ENCODE measurements around the gene SYT9. TPM values are rescaled to one million over a fixed set of nuclear protein-coding genes. Genes with fewer than 3 reads are reported as not detected.
"Not testable (repeated sequence)": the region's sequence is repeated elsewhere in the genome, so short reads cannot be mapped to it uniquely, and the experiment has no call there.

SYT9 gene
- total RNA-seq, 1 experiment from 2014 or later: not detected

DNA sequence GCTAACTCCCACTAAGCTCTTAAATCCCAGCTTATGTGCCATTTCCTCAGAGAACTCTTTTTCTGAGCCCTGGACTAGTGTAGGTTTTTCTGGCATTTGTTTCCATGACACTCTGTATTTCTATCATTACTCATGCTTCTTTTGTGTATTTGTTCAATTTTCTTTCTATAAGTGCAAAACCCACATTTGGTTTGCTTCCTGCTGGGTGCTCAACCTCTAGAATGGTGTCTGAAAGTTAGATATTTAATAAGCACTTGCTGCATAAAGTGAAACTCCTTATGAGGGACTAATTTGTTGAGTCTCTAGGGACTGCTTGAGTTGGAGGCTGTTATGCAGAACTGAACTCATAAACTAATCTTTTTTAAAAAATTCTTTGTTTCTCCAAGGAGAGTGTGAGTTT lies 68.6 kb downstream of the SYT9 start:
- TF ChIP-seq, protein P1, sequence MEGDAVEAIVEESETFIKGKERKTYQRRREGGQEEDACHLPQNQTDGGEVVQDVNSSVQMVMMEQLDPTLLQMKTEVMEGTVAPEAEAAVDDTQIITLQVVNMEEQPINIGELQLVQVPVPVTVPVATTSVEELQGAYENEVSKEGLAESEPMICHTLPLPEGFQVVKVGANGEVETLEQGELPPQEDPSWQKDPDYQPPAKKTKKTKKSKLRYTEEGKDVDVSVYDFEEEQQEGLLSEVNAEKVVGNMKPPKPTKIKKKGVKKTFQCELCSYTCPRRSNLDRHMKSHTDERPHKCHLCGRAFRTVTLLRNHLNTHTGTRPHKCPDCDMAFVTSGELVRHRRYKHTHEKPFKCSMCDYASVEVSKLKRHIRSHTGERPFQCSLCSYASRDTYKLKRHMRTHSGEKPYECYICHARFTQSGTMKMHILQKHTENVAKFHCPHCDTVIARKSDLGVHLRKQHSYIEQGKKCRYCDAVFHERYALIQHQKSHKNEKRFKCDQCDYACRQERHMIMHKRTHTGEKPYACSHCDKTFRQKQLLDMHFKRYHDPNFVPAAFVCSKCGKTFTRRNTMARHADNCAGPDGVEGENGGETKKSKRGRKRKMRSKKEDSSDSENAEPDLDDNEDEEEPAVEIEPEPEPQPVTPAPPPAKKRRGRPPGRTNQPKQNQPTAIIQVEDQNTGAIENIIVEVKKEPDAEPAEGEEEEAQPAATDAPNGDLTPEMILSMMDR (IDR thresholded peaks at IDR 0.05; ENCODE audit: unreplicated experiment): no peak
- Mint-ChIP-seq H3K36me3 (ENCODE audit: insufficient read depth, unreplicated experiment) (no peaks in the 10 kb centered on the region), H3K27ac (ENCODE audit: low read depth, unreplicated experiment) (no peak overlapping the region), H3K9me3 (ENCODE audit: unreplicated experiment) (no peaks in the 10 kb centered on the region), H3K4me1 (ENCODE audit: insufficient read depth, unreplicated experiment) (no peaks in the 10 kb centered on the region), H3K4me3 (ENCODE audit: unreplicated experiment) (no peak overlapping the region), H3K27me3 (ENCODE audit: insufficient read depth, unreplicated experiment) (peaks cover 52% of the 10 kb centered on the region)
- ChIA-PET CTCF (interaction anchor here (1.0 to 1.1 kb wide), 2 partner anchors 19 to 122 kb away, joined by 3 to 4 read pairs; no protein-coding TSS in a partner anchor), POLR2A (no interaction called here)
- DNase-seq (ENCODE audit: unreplicated experiment): no peak
- intact Hi-C loops (cut with micrococcal nuclease): no loop called here
- BruUV-seq (replicated peaks): no TSS peak

DNA sequence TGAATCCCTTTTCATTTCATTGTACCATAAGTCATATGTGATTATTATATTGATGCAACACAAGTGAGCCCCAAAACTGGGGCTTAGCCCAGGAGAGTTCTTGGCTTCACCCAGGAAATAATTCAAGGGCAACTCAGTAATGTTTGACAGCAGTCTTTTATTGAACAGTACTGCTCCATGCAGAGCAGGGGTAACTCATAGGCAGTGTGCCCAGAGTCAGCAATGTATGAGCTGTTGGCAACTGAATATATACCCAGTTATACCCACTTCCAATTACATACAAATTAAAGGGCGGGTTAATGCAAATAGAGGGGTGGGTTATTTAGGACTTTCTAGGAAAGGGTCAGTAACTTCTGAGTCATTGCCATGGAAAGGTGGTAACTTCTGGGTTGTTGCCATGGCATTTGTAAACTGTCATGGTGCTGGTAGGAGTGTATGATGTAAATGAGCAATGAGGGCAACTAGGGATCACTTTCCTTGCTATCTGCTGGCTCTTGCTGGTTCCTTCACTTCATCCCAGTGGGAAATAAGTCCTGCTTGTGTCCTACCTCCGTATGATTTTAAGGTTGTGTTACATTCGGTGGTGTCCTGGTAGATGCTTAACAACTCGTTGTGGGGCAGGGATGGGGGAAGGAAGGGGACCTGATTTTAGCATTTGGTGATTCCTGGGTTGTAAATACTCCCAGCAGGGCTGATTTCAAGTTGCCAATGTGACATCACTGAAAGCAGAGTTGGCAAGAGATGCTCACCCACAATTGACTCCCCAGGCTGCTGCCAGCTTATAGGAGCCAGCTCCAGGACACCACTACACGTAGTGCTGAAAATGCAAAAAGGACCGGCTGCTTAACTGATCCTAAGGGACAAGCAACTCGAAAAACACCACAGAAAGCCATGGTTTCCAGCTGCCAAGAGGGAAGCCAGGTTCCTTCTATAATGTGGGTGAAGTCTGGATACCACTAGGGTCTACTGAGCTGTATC lies 70.1 kb downstream of the SYT9 start:
- Mint-ChIP-seq H3K36me3 (ENCODE audit: insufficient read depth, unreplicated experiment) (no peaks in the 10 kb centered on the region), H3K27me3 (ENCODE audit: insufficient read depth, unreplicated experiment) (peaks cover 52% of the 10 kb centered on the region), H3K4me3 (ENCODE audit: unreplicated experiment) (no peak overlapping the region), H3K9me3 (ENCODE audit: unreplicated experiment) (no peaks in the 10 kb centered on the region), H3K4me1 (ENCODE audit: insufficient read depth, unreplicated experiment) (no peaks in the 10 kb centered on the region), H3K27ac (ENCODE audit: low read depth, unreplicated experiment) (no peak overlapping the region)
- intact Hi-C loops (cut with micrococcal nuclease): no loop called here
- DNase-seq (ENCODE audit: unreplicated experiment): no peak
- ChIA-PET CTCF (interaction anchor here (0.6 kb wide), 1 partner anchor 34 kb away, joined by 3 read pairs; no protein-coding TSS in a partner anchor), POLR2A (no interaction called here)
- no TSS peak for BruUV-seq (replicated peaks)
- TF ChIP-seq, protein P1 (IDR thresholded peaks at IDR 0.05; ENCODE audit: unreplicated experiment): no peak

DNA sequence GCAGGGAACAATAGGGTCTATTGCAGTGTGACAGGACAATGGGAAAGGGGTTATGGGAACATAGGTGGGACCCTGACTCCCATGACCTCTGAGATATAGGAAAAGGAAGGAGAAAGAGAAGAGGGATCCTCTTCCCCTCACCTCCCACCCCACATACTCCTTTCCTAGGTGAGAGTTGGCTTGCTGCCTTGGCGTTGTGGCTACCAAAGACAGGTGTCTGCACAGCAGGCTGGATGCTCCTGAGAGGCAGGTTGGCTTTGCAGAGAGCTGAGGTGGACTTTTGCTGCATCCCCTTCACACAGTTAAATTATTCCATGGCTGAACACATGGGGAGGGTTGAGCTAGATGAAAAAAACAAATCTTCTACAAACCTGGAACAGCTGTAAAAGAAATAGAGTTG lies 80.7 kb downstream of the SYT9 start:
- no peak for DNase-seq (ENCODE audit: unreplicated experiment)
- BruUV-seq (replicated peaks): no TSS peak
- TF ChIP-seq, protein P1 (IDR thresholded peaks at IDR 0.05; ENCODE audit: unreplicated experiment): no peak
- H3K9me3 Mint-ChIP-seq (ENCODE audit: unreplicated experiment): no peaks in the 10 kb centered on the region
- intact Hi-C loops (cut with micrococcal nuclease): no loop called here
- ChIA-PET POLR2A (no interaction called here), CTCF (no interaction called here)
- H3K27me3 Mint-ChIP-seq (ENCODE audit: insufficient read depth, unreplicated experiment): peaks cover 31% of the 10 kb centered on the region
- no peaks in the 10 kb centered on the region for H3K4me1 Mint-ChIP-seq (ENCODE audit: insufficient read depth, unreplicated experiment)
- no peak overlapping the region for H3K27ac Mint-ChIP-seq (ENCODE audit: low read depth, unreplicated experiment)
- no peak overlapping the region for H3K4me3 Mint-ChIP-seq (ENCODE audit: unreplicated experiment)
- H3K36me3 Mint-ChIP-seq (ENCODE audit: insufficient read depth, unreplicated experiment): no peaks in the 10 kb centered on the region

DNA sequence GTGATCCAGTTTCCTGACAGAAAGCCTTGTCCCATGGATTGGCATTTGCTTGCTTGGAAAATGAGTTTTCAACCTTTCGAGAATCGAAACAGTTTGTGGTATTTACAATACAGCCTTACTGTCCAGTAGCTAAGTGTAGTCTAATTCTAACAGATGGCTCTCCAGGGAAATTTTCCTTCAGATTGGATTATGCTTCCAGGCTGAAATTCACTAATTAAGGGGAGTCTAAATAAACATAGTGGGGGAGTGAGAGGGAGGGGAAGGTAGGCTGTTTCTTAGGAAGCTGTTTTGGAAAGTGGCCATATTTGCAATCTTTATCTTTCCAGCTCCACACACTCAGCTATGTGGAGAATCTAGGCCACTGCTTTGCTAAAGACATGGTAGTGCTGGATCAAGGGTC lies 81.3 kb downstream of the SYT9 start:
- Mint-ChIP-seq H3K9me3 (ENCODE audit: unreplicated experiment) (no peaks in the 10 kb centered on the region), H3K4me1 (ENCODE audit: insufficient read depth, unreplicated experiment) (no peaks in the 10 kb centered on the region), H3K27ac (ENCODE audit: low read depth, unreplicated experiment) (no peak overlapping the region), H3K36me3 (ENCODE audit: insufficient read depth, unreplicated experiment) (no peaks in the 10 kb centered on the region), H3K27me3 (ENCODE audit: insufficient read depth, unreplicated experiment) (peaks cover 36% of the 10 kb centered on the region), H3K4me3 (ENCODE audit: unreplicated experiment) (no peak overlapping the region)
- intact Hi-C loops (cut with micrococcal nuclease): no loop called here
- TF ChIP-seq, protein P1 (IDR thresholded peaks at IDR 0.05; ENCODE audit: unreplicated experiment): no peak
- ChIA-PET CTCF (no interaction called here), POLR2A (no interaction called here)
- no peak for DNase-seq (ENCODE audit: unreplicated experiment)
- BruUV-seq (replicated peaks): no TSS peak

DNA sequence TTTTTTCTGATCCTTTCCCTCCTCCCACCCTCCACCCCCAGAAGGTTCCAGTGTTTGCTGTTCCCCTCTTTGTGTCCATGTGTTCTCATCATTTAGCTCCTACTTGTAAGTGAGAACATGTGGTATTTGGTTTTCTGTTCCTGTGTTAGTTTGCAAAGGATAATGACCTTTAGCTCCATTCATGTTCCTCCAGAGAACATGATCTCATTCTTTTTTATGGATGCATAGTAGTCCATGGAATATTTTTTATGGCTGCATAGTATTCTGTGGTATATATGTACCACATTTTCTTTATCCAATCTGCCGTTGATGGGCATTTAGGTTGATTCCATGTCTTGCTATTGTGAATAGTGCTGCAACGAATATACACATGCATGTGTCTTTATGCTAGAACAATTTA lies 83.7 kb downstream of the SYT9 start:
- BruUV-seq (replicated peaks); H3K9me3 Mint-ChIP-seq (ENCODE audit: unreplicated experiment); H3K27ac Mint-ChIP-seq (ENCODE audit: low read depth, unreplicated experiment); intact Hi-C loops (cut with micrococcal nuclease); H3K36me3 Mint-ChIP-seq (ENCODE audit: insufficient read depth, unreplicated experiment); H3K4me1 Mint-ChIP-seq (ENCODE audit: insufficient read depth, unreplicated experiment); POLR2A ChIA-PET; H3K4me3 Mint-ChIP-seq (ENCODE audit: unreplicated experiment); DNase-seq (ENCODE audit: unreplicated experiment): not testable (repeated sequence)
- CTCF ChIA-PET: interaction anchor here (0.6 to 1.7 kb wide), 2 partner anchors 14 to 236 kb away, joined by 3 to 4 read pairs; no protein-coding TSS in a partner anchor
- H3K27me3 Mint-ChIP-seq (ENCODE audit: insufficient read depth, unreplicated experiment): peaks cover 48% of the 10 kb centered on the region

Data from MCF 10A (cell line).